Activated T-helper 1 cell treated with anti-CD3 and anti-CD28 coated beads, Interleukin-12 subunit alpha, Interleukin-12 subunit beta, Interleukin-2, Interleukin-4 antibody, amounts not matched to agents 30 ng/mL and 10 ng/mL and 1 ng/mL, durations not matched to agents 14 hours and 24 hours and 36 hours (primary cell): Measurements from ENCODE around the gene ADCY10. TPM values are rescaled to one million over a fixed set of nuclear protein-coding genes. Genes with fewer than 3 reads are reported as not detected.
"Not testable (repeated sequence)": the region's sequence is repeated elsewhere in the genome, so short reads cannot be mapped to it uniquely, and the experiment has no call there.

Experiments
- DNase-seq: peaks from one replicate; pipeline ENCODE4 v3.0.0; 2021; ENCODE audit warnings: low spot score
- H3K27ac Mint-ChIP-seq: one replicate; pipeline ENCODE4 v1.8.0; 2021; ENCODE audit warnings: mild to moderate bottlenecking, mixed read lengths
- H3K27me3 Mint-ChIP-seq: one replicate; pipeline ENCODE4 v1.8.0; 2022; ENCODE audit warnings: mild to moderate bottlenecking, moderate library complexity, mixed read lengths; ENCODE audit not compliant: insufficient read depth
- H3K36me3 Mint-ChIP-seq: one replicate; pipeline ENCODE4 v1.8.0; 2021; ENCODE audit warnings: low read depth, mixed read lengths
- H3K4me1 Mint-ChIP-seq: one replicate; pipeline ENCODE4 v1.8.0; 2021; ENCODE audit warnings: low read depth, mixed read lengths
- H3K4me3 Mint-ChIP-seq: one replicate; pipeline ENCODE4 v1.8.0; 2021; ENCODE audit warnings: mild to moderate bottlenecking, moderate library complexity, mixed read lengths
- H3K9me3 Mint-ChIP-seq: one replicate; pipeline ENCODE4 v1.8.0; 2021; ENCODE audit warnings: mixed read lengths
- intact Hi-C: fragments of 100-400 bp; cut with micrococcal nuclease; formaldehyde crosslinking; loops from one replicate; pipeline ENCODE4 v1.15.1; 2024
- total RNA-seq: library from RNA; stranded (reverse); gene quantifications from 2 replicates; pipeline ENCODE4 v1.2.3, GENCODE V29; 2022

ADCY10 gene
- total RNA-seq, 1 donor from 2014 or later: not detected

DNA sequence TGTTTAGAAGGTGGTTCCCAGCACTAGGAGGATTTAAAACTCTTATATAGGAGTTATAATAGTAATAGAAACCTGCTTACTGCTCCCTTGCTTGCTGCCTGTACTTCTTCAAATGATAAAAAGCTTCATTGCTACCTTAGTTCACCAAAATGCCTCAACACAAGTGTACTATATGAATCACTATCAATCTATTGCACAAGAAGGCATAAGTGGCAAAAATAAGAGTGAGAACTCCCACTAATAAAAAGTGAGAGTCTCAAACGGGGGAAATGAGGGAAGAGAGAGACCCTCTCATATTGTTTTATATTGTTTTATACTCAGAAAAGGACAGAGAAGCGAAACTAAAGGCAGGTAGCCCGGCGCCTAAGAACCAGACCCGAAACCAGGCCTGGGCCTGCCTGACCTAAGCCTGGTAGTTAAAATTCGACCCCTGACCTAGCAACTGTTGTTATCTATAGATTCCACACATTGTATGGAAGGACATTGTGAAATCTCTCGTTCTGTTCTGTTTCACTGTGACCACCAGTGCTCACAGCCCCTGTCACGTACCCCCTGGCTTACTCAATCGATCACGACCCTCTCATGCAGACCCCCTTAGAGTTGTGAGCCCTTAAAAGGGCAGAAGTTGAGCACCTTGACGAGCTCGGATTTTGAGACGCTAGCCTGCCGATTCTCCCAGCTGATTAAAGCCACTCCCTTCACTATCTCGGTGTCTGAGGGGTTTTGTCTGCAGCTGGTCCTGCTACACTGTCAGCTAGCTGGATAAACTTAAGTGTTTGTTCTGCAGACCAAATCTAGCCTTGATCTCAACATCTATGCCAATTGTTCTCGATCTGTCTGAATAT is 44.6 kb downstream of the ADCY10 start:
- H3K9me3 Mint-ChIP-seq, H3K27ac Mint-ChIP-seq, H3K4me3 Mint-ChIP-seq, intact Hi-C loops, H3K27me3 Mint-ChIP-seq, H3K36me3 Mint-ChIP-seq, DNase-seq, H3K4me1 Mint-ChIP-seq: not testable (repeated sequence)

DNA sequence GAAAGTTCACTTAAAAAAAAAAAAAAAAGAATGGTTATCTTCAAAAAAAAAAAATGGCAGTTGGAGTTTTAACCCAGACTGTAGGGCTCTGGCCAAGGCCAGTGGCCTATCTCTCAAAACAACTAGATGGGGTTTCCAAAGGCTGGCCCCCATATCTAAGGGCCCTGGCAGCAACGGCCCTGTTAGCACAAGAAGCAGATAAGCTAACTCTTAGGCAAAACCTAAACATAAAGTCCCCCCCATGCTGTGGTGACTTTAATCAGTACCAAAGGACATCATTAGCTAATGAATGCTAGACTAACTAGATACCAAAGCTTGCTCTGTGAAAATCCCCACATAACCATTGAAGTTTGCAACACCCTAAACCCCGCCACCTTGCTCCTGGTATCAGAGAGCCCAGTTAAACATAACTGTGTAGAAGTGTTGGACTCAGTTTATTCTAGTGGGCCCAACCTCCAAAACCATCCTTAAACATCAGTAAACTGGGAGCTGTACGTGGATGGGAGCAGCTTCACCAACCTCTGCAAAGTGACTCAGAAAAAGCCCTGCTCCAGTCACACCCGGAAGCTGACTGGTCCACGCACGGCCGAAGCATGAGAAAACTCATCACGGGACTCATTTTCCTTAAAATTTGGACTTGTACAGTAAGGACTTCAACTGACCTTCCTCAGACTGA is 47.1 kb downstream of the ADCY10 start:
- H3K27me3 Mint-ChIP-seq, H3K4me3 Mint-ChIP-seq, H3K4me1 Mint-ChIP-seq, DNase-seq, intact Hi-C loops, H3K36me3 Mint-ChIP-seq, H3K9me3 Mint-ChIP-seq, H3K27ac Mint-ChIP-seq: not testable (repeated sequence)

DNA sequence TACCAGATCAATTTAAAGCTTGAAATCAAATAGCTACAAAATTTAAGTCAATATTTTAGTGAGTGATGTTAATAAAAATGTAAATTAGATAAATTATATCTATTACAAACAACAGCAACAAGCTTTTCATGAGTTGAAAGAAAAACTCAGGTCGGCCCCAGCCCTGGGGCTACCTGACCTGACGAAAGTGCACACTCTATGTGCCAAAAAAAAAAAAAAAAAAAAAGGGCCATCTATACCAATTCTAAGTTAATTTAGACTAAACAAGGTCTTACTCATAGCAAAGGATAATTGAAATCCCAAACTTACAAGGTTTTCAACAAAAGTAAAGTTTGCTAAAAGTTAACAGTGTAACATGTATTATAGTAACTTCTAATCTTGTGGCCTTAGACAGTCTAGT is 47.6 kb downstream of the ADCY10 start:
- H3K9me3 Mint-ChIP-seq, H3K36me3 Mint-ChIP-seq, DNase-seq, H3K4me3 Mint-ChIP-seq, H3K4me1 Mint-ChIP-seq, intact Hi-C loops, H3K27me3 Mint-ChIP-seq, H3K27ac Mint-ChIP-seq: not testable (repeated sequence)

DNA sequence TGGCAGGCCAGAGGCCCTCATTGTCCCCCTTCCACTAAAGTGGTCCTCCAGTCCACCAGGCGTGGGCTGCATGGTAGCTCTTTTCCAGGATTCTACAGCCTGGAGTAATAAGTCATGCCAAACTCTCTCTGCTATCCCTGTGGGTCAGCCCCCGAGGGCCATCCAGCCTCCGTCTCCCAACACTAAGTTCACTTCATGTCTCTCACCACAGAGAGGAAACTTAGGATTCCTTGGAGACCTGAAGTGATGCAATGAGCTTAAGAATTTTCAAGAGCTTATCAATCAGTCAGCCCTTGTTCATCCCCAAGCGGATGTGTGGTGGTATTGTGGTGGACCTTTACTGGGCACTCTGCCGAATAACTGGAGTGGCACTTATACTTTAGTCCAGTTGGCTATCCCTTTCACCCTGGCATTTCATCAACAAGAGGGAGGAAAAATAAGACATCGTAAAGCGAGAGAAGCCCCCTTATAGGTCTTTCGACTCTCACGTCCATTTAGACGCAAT is 48.1 kb downstream of the ADCY10 start:
- H3K4me3 Mint-ChIP-seq, H3K9me3 Mint-ChIP-seq, intact Hi-C loops, DNase-seq, H3K4me1 Mint-ChIP-seq, H3K27me3 Mint-ChIP-seq, H3K36me3 Mint-ChIP-seq, H3K27ac Mint-ChIP-seq: not testable (repeated sequence)

DNA sequence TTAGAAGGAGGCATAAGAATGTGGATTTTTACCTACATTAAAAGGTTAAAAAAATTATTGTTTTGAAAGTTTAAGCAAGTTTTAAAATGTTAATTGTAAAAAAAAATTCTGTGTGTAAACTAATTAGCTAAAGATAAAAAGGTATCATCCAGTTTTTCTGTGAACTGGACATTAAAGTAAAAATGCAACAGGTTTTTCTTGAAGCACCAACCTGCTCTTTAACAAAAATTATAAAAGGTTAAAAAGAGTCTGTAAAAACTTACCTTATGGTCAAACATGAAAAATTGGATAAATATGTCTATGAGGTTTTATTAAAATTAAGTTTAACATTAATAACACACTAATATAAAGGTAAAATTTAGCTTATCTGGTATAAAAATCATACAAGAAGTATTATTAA is 48.7 kb downstream of the ADCY10 start:
- H3K9me3 Mint-ChIP-seq, H3K27ac Mint-ChIP-seq, H3K4me1 Mint-ChIP-seq, DNase-seq, H3K27me3 Mint-ChIP-seq, H3K36me3 Mint-ChIP-seq, intact Hi-C loops, H3K4me3 Mint-ChIP-seq: not testable (repeated sequence)

DNA sequence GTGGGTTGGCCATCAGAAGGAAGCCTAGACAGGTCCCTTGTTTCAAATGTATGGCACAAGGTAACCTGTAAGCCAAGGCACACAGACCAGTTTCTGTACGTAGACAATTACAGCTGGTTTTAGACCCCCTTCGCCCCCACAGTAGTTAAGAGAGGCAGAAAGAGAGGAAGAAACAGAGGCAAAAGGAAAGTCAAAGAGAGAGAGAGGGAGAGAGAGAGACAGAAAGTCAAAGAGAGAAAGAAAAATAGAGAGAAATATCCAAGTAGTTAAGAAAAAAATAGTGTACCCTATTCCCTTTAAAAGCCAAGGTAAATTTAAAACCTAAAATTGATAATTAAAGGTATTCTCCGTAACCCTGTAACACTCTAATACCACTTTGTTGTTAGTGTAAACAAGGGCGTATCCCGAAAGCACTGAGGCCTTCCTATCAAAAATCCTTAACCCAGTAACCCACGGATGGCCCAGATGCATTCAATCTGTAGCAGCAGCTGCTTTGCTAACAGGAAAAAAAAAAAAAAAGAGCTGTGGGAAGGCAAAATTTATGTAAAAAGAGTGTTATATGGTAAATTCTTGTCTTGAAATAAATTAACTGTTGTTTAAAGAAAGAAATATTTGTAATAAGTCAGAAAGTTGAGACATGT is 49.4 kb downstream of the ADCY10 start:
- Mint-ChIP-seq H3K9me3 (no peaks in the 10 kb centered on the region), H3K4me3 (no peak overlapping the region), H3K4me1 (peaks cover 4% of the 10 kb centered on the region), H3K27ac (no peak overlapping the region), H3K36me3 (no peaks in the 10 kb centered on the region), H3K27me3 (no peaks in the 10 kb centered on the region)
- intact Hi-C loops: no loop called here
- DNase-seq: no peak

DNA sequence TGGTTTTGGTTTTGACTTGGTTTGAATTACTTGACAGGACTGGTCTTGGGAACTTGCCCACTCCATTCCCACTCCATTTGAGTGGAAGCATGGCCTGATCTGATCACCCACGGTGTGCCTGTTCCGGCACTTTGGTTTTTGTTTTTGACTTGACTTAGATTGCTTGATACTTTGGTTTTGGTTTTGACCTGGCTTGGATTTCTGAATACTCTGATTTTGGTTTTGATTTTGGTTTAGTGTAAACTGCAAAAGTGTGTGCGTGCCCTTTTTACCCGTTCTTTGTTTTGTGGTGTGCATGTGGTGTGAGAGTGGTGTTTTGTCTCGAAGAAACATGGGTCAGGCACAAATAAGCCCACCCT is 50.0 kb downstream of the ADCY10 start:
- Mint-ChIP-seq H3K27ac (no peak overlapping the region), H3K4me3 (no peak overlapping the region), H3K27me3 (no peaks in the 10 kb centered on the region), H3K4me1 (peaks cover 4% of the 10 kb centered on the region), H3K9me3 (no peaks in the 10 kb centered on the region), H3K36me3 (no peaks in the 10 kb centered on the region)
- DNase-seq: no peak
- intact Hi-C loops: no loop called here

DNA sequence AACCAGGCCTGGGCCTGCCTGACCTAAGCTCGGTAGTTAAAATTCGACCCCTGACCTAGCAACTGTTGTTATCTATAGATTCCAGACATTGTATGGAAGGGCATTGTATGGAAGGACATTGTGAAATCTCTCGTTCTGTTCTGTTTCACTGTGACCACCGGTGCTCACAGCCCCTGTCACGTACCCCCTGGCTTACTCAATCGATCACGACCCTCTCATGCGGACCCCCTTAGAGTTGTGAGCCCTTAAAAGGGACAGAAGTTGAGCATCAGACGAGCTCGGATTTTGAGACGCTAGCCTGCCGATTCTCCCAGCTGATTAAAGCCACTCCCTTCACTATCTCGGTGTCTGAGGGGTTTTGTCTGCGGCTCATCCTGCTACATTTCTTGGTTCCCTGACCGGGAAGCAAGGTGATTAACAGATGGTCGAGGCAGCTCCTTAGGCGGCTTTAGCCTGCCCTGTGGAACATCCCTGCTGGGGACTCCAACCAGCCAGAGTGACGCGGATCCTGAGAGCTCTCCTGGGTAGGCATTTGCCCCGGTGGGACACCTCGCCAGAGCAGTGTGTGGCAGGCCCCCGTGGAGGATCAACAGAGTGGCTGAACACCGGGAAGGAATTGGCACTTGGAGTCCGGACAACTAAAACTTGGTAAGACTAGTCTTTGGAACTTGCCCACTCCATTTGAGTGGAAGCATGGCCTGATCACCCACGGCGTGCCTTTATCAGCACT is 50.6 kb downstream of the ADCY10 start:
- DNase-seq, H3K4me3 Mint-ChIP-seq, intact Hi-C loops, H3K9me3 Mint-ChIP-seq, H3K4me1 Mint-ChIP-seq, H3K27ac Mint-ChIP-seq, H3K36me3 Mint-ChIP-seq, H3K27me3 Mint-ChIP-seq: not testable (repeated sequence)

DNA sequence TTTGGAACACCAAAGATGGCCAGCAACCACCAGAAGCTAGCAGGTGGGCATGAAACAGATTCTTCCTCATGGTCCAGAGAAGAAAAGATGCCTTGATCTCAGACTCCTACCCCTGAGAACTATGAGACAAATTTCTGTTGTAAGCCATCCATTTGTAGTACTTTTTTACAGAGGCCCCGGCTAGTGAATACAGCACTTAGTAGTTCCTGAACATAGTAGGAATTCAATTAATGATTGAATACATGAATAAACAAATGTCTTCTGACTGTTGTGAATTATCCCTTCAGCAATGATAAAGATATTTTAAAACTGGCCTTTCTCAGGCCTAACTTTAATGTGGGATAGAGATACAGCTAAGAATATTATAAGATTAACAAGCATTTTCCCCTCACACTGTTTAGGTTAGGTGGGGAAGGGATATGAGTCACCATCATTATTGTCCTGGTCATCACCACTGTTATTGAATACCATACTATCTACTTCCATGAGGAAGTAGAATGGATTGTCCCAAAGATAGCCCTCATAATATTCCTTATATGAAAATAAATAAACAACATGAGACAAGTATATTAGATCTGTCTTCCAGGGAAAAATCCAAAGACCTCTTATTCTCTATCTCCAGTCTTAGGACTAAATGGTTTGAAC is 51.4 kb downstream of the ADCY10 start:
- Mint-ChIP-seq H3K27me3 (no peaks in the 10 kb centered on the region), H3K4me3 (no peak overlapping the region), H3K9me3 (no peaks in the 10 kb centered on the region), H3K36me3 (no peaks in the 10 kb centered on the region), H3K4me1 (peaks cover 4% of the 10 kb centered on the region), H3K27ac (no peak overlapping the region)
- no peak for DNase-seq
- intact Hi-C loops: no loop called here

DNA sequence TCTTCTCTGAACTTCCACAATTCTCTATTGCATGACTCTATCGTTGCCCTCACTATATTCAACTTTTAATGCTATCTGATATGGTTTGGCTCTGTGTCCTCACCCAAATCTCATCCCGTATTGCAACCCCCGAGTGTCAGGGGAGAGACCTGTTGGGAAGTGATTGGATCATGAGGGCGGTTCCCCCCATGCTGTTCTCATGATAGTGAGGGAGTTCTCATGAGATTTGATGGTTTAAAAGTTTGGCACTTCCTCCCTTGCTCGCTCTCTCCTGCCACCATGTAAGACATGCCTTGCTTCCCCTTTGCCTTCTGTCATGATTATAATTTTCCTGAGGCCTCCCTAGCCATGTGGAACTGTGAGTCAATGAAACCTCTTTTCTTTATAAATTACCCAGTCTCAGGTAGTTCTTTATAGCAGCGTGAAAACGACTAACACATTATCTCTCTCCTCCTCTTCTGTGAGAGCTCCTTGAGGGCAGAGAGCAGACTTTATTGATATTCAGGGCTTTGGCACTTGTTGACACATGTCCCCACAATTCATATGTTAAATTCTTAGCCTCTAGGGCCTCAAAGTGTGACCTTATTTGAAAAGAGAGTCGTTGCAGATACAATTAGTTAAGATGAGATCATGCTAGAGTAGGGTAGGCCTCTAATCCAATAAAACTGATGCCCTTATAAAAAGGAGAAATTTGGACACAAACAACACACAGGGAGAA is 52.1 kb downstream of the ADCY10 start:
- intact Hi-C loops: no loop called here

DNA sequence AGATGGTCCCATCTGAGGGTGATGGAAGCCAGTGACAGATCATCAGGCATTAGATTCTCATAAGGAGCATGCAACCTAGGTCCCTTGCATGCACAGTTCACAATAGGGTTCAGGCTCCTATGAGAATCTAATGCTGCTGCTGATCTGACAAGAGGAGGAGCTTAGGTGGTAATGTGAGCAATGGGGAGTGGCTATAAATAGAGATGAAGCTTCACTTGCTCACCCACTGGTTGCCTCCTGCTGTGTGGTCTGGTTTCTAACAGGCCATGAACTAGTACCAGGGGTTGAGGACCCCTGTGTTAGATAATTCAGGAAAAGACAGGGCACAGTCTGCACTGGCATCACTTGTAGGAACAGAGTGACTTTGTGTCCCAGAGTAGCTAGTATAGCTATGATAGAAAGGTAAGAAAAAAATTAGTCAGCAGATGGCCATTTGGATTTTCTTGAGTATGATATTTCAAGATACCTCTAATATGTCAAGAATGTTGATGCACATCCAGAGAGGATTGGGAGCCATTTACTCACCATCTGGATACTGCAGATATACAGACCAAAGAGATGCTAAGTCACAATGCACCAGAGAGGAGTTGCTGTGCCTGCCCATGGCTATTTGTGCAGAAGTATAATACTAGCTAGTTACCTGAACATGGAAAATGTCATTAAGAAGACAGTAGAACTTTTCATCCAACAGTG is 53.6 kb downstream of the ADCY10 start:
- H3K9me3 Mint-ChIP-seq: no peaks in the 10 kb centered on the region
- no peak overlapping the region for H3K4me3 Mint-ChIP-seq
- no peak for DNase-seq
- H3K27ac Mint-ChIP-seq: no peak overlapping the region
- H3K36me3 Mint-ChIP-seq: no peaks in the 10 kb centered on the region
- intact Hi-C loops: no loop called here
- H3K4me1 Mint-ChIP-seq: peaks cover 4% of the 10 kb centered on the region
- H3K27me3 Mint-ChIP-seq: no peaks in the 10 kb centered on the region

More for the DNA sequence above, 52.1 kb downstream of the ADCY10 start:
- H3K4me1 Mint-ChIP-seq: peaks cover 4% of the 10 kb centered on the region
- H3K27ac Mint-ChIP-seq: no peak overlapping the region
- no peaks in the 10 kb centered on the region for H3K27me3 Mint-ChIP-seq
- no peaks in the 10 kb centered on the region for H3K36me3 Mint-ChIP-seq
- no peak overlapping the region for H3K4me3 Mint-ChIP-seq
- DNase-seq: no peak
- H3K9me3 Mint-ChIP-seq: no peaks in the 10 kb centered on the region
